HT-29 (cell line): ENCODE measurements around the gene TUBGCP4. TPM values are rescaled to one million over a fixed set of nuclear protein-coding genes. Genes with fewer than 3 reads are reported as not detected.
"Not testable (repeated sequence)": the region's sequence is repeated elsewhere in the genome, so short reads cannot be mapped to it uniquely, and the experiment has no call there.

Experiments
- DNase-seq: peaks from one replicate; pipeline ENCODE4 v3.0.0-alpha.2; 2015; ENCODE audit warnings: low spot score
- total RNA-seq: library from RNA; depleted of rRNA; stranded (reverse); fragments of >200 nt; shearing (Covaris generic); gene quantifications from 2 replicates; pipeline ENCODE4 v1.2.3, GENCODE V29; 2014; rRNA removed

TUBGCP4 gene
- 35.7 and 37.6 TPM in 2 replicates for total RNA-seq

- peak; percentile 91 for DNase-seq
Measured at GRCh38 chr15:43370975-43371974, at the start of gene TUBGCP4, which contains the start of gene ZSCAN29. Gene TUBGCP4, plus strand, starts transcription at chr15:43371101. Its CDS starts 254 bp downstream, at chr15:43371355. Gene ZSCAN29, minus strand, starts transcription at chr15:43371043. Its CDS starts 1,130 bp downstream, at chr15:43369913.

- DNase-seq: no peak
Measured at GRCh38 chr15:43325039-43325684, 45.7 kb upstream of the TUBGCP4 start.

GRCh38 chr15:43329217-43329959 is 41.5 kb upstream of the TUBGCP4 start:
- peak; percentile 11 for DNase-seq

GRCh38 chr15:43329960-43330779 is 40.7 kb upstream of the TUBGCP4 start, which contains the start of gene LCMT2:
Gene LCMT2, minus strand, starts transcription at chr15:43330573. Its CDS starts 84 bp downstream, at chr15:43330489.
- peak; percentile 98 for DNase-seq

- no peak for DNase-seq
Measured at GRCh38 chr15:43330780-43331087, 40.2 kb upstream of the TUBGCP4 start.

- DNase-seq: no peak
Measured at GRCh38 chr15:43346305-43346704, 24.6 kb upstream of the TUBGCP4 start.

- DNase-seq: no peak
Measured at GRCh38 chr15:43347114-43347513, 23.8 kb upstream of the TUBGCP4 start.

GRCh38 chr15:43352693-43353382 is 18.1 kb upstream of the TUBGCP4 start:
- DNase-seq: no peak

GRCh38 chr15:43360821-43361220 is 10.1 kb upstream of the TUBGCP4 start:
- DNase-seq: no peak

GRCh38 chr15:43361313-43361903 is 9.5 kb upstream of the TUBGCP4 start:
- no peak for DNase-seq

- peak; percentile 40 for DNase-seq
Measured at GRCh38 chr15:43370310-43370974, 459 bp upstream of the TUBGCP4 start.

- DNase-seq: peak; percentile 70
Measured at GRCh38 chr15:43376017-43376705, 5.3 kb downstream of the TUBGCP4 start.

- DNase-seq: no peak
Measured at GRCh38 chr15:43378601-43379000, 7.7 kb downstream of the TUBGCP4 start.

- no peak for DNase-seq
Measured at GRCh38 chr15:43382310-43382709, 11.4 kb downstream of the TUBGCP4 start.

- no peak for DNase-seq
Measured at GRCh38 chr15:43383070-43383469, 12.2 kb downstream of the TUBGCP4 start.

- no peak for DNase-seq
Measured at GRCh38 chr15:43390723-43391122, 19.8 kb downstream of the TUBGCP4 start.

GRCh38 chr15:43393592-43393991 is 22.7 kb downstream of the TUBGCP4 start:
- DNase-seq: not testable (repeated sequence)

- no peak for DNase-seq
Measured at GRCh38 chr15:43402255-43402654, 31.4 kb downstream of the TUBGCP4 start.

- DNase-seq: no peak
Measured at GRCh38 chr15:43403616-43404015, 32.7 kb downstream of the TUBGCP4 start.
